ENCODE data around the gene UNC79. TPM values are rescaled to one million over a fixed set of nuclear protein-coding genes. Genes with fewer than 3 reads are reported as not detected.

UNC79 gene
- total RNA-seq, 1 donor from 2014 or later, result 0.29 TPM

DNA sequence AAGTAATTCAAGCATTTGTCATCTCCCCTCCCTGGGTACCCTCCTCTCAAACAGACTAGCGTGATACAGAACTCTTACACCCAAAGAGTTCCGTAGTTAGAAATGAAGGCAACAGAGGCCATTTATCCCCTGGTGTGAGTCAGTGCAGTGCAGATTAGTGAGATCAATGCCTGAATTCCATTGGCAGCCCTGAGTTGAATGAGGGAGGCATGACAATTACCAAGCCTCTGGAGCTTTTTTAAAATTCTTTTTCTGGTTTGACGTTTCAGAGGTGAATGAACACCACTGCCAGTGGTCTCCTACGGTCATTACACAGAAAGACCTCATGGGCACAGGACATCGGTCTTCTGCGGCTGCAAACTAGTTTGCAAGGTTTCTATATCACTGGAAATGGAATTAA is 263.2 kb downstream of the UNC79 start:
- TF ChIP-seq, protein P1, sequence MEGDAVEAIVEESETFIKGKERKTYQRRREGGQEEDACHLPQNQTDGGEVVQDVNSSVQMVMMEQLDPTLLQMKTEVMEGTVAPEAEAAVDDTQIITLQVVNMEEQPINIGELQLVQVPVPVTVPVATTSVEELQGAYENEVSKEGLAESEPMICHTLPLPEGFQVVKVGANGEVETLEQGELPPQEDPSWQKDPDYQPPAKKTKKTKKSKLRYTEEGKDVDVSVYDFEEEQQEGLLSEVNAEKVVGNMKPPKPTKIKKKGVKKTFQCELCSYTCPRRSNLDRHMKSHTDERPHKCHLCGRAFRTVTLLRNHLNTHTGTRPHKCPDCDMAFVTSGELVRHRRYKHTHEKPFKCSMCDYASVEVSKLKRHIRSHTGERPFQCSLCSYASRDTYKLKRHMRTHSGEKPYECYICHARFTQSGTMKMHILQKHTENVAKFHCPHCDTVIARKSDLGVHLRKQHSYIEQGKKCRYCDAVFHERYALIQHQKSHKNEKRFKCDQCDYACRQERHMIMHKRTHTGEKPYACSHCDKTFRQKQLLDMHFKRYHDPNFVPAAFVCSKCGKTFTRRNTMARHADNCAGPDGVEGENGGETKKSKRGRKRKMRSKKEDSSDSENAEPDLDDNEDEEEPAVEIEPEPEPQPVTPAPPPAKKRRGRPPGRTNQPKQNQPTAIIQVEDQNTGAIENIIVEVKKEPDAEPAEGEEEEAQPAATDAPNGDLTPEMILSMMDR (conservative IDR thresholded peaks at IDR 0.05; ENCODE audit: low read depth, low read length), result no peak
- DNase-seq (ENCODE audit: low read depth), result no peak

DNA sequence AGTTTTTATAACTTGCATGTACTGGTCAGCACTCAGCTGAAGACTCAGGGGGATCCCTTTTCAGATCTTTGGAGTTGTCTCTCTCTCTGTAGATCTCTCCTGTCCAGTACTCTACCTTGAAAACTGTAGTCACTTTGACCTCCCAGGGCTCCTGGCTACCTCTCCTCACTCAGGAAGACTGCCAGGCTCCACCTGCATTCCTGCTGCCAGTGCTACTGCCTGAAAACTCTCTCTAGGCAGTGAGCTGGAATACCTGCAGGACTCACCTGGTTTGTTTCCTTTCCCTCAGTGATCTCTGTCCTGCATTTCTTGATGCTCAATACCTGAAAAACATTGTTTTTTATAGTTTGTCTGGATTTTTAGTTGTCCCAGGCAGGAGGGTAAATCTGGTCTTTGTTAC is 270.2 kb downstream of the UNC79 start:
- H3K4me3 ChIP-seq (ENCODE audit: low read depth, low read length), result no peak overlapping the region
- no peak for DNase-seq (ENCODE audit: low read depth)
- TF ChIP-seq, protein P1 (conservative IDR thresholded peaks at IDR 0.05; ENCODE audit: low read depth, low read length), result no peak

More for the DNA sequence above, 263.2 kb downstream of the UNC79 start:
- no peak overlapping the region for H3K4me3 ChIP-seq (ENCODE audit: low read depth, low read length)

DNA sequence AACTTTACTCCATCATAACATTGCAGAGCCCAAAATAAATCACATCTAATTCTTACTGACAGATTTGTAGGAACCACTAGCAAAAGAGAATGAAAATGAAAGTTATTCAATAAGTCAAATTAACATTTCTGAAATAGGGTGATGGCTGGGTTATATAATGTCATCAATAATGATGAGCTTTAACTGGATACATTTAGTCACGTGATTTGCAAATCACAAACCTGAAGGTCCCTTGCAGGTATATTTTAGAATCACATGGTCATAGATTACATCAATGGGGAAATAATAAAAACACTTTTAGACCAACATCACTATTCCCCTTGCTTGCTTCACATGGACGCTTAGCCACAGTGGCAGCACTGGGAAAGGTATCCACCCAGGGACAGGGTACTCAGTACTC is 270.8 kb downstream of the UNC79 start:
- no peak for DNase-seq (ENCODE audit: low read depth)
- TF ChIP-seq, protein P1 (conservative IDR thresholded peaks at IDR 0.05; ENCODE audit: low read depth, low read length), result no peak
- no peak overlapping the region for H3K4me3 ChIP-seq (ENCODE audit: low read depth, low read length)

DNA sequence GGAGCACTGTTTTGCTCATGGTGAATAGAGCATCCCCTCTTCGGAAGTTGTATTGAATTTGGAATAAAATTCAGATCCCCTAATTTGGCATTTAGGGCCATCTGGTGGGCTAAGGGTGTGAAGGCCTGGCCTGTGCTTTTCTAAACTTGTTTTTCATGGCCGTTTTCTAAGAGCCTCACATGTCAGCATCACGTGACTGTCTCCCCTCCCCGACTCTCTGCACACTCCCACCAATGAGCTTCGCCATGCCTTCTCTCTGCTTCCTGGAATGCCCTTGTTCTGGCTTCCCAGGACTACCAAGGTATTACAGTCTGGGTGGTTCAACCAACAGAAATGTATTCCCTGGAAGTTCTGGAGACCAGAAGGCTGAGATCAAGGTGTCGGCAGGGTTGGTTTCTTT is 272.2 kb downstream of the UNC79 start:
- no peak overlapping the region for H3K4me3 ChIP-seq (ENCODE audit: low read depth, low read length)
- TF ChIP-seq, protein P1 (conservative IDR thresholded peaks at IDR 0.05; ENCODE audit: low read depth, low read length), result no peak
- DNase-seq (ENCODE audit: low read depth), result no peak

DNA sequence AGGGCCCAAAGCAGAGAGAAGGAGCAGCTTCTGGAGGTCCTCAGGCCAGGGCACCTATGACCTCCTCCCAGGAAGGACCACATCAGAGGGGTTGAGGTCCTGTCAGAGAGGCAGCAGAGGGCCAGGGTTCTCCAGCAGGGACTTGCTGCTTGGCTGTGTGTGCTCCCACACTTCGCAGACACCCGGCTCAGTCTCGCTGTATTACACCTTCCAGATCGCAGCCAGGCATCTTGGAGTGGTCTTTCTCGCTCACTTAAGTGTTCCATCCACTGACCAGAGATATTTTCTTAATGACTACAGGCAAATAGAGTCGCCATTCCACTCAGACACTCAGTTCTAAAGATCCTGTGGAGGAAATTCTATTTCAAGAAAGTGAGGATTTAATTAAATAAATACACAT is 273.2 kb downstream of the UNC79 start:
- no peak for DNase-seq (ENCODE audit: low read depth)
- TF ChIP-seq, protein P1 (conservative IDR thresholded peaks at IDR 0.05; ENCODE audit: low read depth, low read length), result no peak
- no peak overlapping the region for H3K4me3 ChIP-seq (ENCODE audit: low read depth, low read length)

DNA sequence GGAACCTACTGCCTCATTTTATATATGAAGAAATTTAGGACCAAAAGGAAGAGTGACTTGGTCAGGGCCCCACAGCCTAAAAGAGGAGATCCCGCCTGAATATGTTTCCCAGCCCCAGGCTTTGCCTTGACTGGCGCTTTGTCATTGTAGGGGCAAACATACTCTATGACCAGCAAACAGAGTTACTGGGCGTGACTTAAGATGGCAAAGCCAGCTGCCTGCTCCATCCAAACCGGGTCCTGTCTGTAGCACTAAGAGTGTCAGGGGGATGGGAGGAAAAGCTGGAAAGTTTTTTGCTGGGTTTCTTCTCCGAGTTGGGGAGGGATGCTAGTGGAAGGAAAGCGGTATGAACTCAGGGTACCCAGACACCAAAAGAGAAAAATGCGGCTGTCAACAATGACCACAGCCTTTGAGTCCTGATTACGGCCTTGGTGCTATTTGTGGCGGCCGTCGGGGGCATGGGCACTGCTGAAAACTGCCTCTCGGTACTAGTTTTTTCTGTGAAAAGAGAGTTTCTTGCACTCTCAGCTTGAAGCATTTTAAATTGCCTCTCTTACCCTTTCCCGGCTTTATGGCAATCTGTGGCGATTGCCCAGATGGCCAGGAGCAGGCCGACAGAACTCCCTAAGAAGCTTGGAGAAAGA is 274.9 kb downstream of the UNC79 start:
- no peak overlapping the region for H3K4me3 ChIP-seq (ENCODE audit: low read depth, low read length)
- TF ChIP-seq, protein P1 (conservative IDR thresholded peaks at IDR 0.05; ENCODE audit: low read depth, low read length), result no peak
- no peak for DNase-seq (ENCODE audit: low read depth)

DNA sequence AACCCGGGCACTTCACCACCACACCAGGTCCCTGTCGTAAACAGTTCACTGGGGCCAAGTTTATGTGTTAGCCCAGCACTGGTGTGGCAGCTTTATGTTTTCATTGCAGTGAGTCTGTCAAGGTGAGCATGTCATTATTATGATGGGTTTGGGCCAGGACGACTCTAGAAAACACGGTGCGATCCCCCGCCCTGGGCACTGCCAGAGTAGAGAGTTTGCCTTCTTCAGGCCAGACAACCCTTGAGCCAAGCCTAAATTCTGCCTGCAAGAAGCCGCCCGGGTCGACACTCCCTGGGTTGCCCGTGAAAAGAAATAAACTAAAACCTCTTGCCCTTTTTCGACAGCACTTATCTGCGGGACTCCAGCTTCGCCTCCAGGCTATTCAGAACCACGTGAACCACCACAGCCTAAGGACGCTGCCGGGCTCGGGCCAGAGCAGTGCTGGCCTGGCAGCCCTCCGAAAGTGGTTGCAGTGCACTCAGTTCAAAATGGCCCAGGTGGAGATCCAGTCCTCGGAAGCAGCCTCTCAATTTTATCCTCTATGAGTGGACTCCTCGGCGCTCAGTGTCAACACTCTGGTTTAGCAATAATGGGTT is 275.7 kb downstream of the UNC79 start:
- no peak overlapping the region for H3K4me3 ChIP-seq (ENCODE audit: low read depth, low read length)
- no peak for DNase-seq (ENCODE audit: low read depth)
- TF ChIP-seq, protein P1 (conservative IDR thresholded peaks at IDR 0.05; ENCODE audit: low read depth, low read length), result no peak
